Sciatic nerve (tissue), 2 donors: ENCODE measurements around the gene PLOD3. TPM values are rescaled to one million over a fixed set of nuclear protein-coding genes. Genes with fewer than 3 reads are reported as not detected.
A peak's percentile ranks its signal among the peaks of the same experiment; 100 is the strongest.
"Not testable (repeated sequence)": the region's sequence is repeated elsewhere in the genome, so short reads cannot be mapped to it uniquely, and the experiment has no call there.

Experiments used
- ATAC-seq: fragments of 200-7000 bp; cut with Tn5 transposase; one replicate; pipeline ENCODE4 v1.9.1; 2020; ENCODE audit warnings: mild to moderate bottlenecking, moderate library complexity
- DNase-seq: peaks from one replicate; pipeline ENCODE4 v3.0.0-alpha.2; 2020; ENCODE audit warnings: low spot score
- intact Hi-C: fragments of 100-400 bp; cut with DNase I; formaldehyde crosslinking; loops from one replicate; pipeline ENCODE4 v1.14.2; 2022
- total RNA-seq: library from RNA; stranded (reverse); fragmentation: NEBNext Ultra II Directional; extraction: Animal tissue kit (Norgen Biotek cat#: 25700); gene quantifications from one replicate; pipeline ENCODE4 v1.2.1, GENCODE V29; 2021
- donor health status: DM: no; HTN: no; CAD: no.
- donor health status: DM: no; HTN: no; CAD: no.

PLOD3 gene
- total RNA-seq, 1 donor from 2014 or later = 89.7 TPM

GRCh38 chr7:101218236-101219125 is 1.1 kb upstream of the PLOD3 start:
- intact Hi-C loops = no loop called here
- ATAC-seq = no peak
- DNase-seq = no peak

GRCh38 chr7:101216860-101217387 is 457 bp downstream of the PLOD3 start:
- no peak for DNase-seq
- intact Hi-C loops = no loop called here
- ATAC-seq = no peak

GRCh38 chr7:101216001-101216859 is 1.2 kb downstream of the PLOD3 start:
- no peak for DNase-seq
- ATAC-seq = no peak
- intact Hi-C loops = no loop called here

- intact Hi-C loops = no loop called here
- ATAC-seq (no peak), DNase-seq (no peak)
These were observed 5.4 kb downstream of the PLOD3 start for GRCh38 chr7:101212014-101212413.

DNA sequence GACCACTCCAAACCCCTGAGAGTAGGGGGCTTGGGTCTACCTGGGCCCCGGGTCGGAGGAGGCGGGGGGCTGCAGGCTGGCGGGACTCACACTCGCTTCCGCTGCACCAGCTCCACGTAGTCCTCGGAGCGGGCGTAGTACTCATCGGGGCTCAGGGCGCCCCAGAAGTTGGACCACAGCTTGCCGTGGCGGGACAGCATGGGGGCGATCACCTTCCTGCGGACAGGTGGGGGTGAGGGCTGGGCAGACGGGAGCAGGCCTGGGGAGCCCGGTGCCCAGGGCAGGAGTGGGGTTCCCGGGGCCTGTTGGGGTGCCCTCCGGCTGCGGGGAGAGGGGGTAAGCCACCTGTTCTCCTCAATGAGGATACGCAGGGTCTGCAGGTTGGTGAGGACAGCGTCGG is 5.9 kb downstream of the PLOD3 start:
- intact Hi-C loops = no loop called here
- ATAC-seq = no peak

DNA sequence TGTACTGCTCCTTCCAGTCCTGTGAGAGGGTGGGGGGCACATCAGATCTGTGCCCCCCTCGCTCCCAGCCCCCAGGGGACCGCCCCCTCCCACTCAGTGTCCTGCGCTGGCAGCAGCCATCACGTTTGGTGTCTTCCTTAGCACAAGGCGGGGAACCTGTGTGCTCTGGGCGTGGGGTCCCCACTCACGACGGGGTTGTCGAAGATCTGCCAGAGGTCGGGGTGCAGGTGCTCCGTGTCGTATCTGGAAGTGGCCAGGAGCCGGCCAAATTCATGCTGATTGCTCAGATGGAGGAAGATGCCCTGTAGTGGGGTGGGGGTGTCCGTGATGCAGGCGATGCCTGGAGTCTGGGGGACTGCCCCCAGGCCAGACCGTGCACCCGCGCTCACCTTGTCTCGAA is 7.2 kb downstream of the PLOD3 start:
- DNase-seq (no peak), ATAC-seq (no peak)
- intact Hi-C loops = no loop called here

More for the DNA sequence above, 5.9 kb downstream of the PLOD3 start:
- DNase-seq = no peak

GRCh38 chr7:101208794-101209193 is 8.6 kb downstream of the PLOD3 start:
- ATAC-seq (no peak), DNase-seq (no peak)
- intact Hi-C loops = no loop called here

GRCh38 chr7:101207459-101207858 is 9.9 kb downstream of the PLOD3 start:
- intact Hi-C loops = no loop called here
- DNase-seq (no peak), ATAC-seq (peak; percentile 13)

DNA sequence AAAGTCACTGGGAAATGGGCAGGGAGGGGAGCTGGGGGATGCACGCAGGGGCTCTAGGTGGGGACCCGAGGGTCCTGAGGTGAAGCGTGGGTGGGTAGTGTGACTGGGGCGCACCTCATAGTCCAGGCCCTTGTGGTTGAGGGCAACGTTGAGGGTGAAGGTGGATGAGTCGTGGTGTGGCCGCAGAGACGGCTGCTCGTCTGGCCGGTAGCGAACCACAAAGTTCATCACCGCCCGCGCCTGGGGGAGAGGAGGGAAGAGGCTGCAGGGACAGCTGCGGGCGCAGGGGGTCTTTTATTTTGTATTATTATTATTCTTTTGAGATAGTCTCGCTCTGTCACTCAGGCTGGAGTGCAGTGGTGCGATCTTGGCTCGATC is 10.7 kb downstream of the PLOD3 start:
- intact Hi-C loops = no loop called here
- no peak for DNase-seq
- ATAC-seq = no peak

GRCh38 chr7:101205901-101206664 is 11.3 kb downstream of the PLOD3 start:
- no peak for DNase-seq

GRCh38 chr7:101203740-101204738 is 13.3 kb downstream of the PLOD3 start:
- intact Hi-C loops, DNase-seq, ATAC-seq: not testable (repeated sequence)

More at GRCh38 chr7:101205901-101206664, 11.3 kb downstream of the PLOD3 start:
- intact Hi-C loops = no loop called here
- ATAC-seq = no peak

GRCh38 chr7:101202603-101202918 is 14.8 kb downstream of the PLOD3 start:
- DNase-seq (no peak), ATAC-seq (no peak)
- intact Hi-C loops = no loop called here

DNA sequence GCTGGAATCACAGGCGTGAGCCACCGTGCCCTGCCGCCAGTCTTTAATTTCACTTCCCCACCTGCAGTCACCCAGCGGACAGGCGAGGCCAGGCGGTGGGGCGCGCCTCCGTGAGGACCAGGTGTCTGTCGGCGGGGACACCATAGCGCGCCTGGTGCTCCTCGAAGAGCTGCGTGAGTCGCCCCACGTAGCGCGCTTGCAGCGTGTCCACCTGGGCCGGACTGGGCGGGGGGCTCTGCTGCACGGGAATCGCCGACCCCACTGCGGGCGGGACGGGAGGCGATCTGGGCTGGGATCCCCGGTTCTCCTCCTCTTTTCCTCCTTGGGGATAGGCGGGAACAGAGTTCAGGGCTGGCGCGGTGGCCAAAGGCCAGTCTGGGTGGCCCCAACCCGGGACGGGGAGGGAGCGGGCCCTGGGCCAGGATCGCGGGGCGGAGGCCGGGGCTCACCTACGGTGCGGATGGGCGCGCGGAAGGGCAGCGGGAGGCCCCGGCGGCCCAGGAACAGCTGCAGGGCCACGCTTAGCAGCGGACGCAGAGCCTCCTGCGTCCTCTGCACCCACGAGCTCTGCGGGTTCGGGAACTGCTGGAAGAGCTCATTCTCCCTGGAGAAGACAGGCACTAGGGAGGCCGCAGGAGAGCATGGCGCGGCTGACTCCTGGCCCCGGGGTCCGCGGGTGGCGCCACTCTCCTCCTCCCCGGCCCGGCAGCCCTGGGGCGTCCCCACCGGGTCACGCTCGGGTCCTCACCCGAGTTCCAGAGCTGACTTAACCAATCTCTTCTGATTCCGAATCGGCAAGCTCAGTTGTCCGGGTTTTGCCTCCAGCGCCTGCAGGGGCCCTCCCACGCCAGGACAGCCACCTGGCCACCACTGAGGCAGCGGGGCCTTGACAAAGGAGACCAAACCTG is 15.4 kb downstream of the PLOD3 start:
- intact Hi-C loops = no loop called here
- ATAC-seq = peak; percentile 33
- DNase-seq = no peak

DNA sequence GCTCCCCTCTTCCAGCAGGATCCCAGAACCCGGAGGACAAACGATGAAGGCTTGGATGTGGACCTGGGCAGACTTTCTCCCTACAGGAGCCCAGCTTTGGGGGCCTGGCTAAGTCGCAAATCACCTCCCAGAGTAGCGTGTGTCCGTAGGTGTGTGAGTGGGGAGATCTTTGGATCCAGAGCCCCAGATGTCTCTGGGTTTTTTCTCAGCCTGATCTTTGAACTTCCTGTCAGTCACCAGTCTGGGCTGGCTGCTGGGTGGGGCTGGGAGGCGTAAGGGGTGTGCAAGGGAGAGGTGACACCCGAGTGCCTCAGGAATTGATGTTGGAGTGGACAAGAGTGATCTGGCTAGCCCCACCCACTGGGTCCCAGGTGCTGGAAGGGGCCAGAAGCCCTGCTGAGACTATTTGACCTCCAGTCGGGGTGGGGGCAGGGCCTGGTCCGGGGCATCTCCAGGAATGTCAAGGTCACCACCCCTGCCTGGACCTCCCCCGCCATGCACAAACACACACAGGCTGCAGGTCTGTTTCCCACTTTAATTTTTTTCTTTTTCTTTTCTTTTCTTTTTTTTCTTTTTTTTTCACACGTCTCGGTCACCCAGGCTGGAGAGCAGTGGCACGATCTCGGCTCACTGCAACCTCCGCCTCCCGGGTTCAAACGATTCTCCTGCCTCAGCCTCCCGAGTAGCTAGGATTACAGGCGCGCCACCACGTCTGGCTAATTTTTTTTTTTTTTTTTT is 16.4 kb downstream of the PLOD3 start, which contains the start of gene MOGAT3:
Gene MOGAT3 (minus strand): TSS at position 175 of the 738 bp plus-strand sequence. CDS start 182 bp downstream, outside the sequence.
- DNase-seq = no peak
- no peak for ATAC-seq
- intact Hi-C loops = no loop called here

GRCh38 chr7:101200504-101200861 is 16.9 kb downstream of the PLOD3 start:
- intact Hi-C loops = no loop called here
- DNase-seq (no peak), ATAC-seq (no peak)

- intact Hi-C loops, ATAC-seq, DNase-seq: not testable (repeated sequence)
These were observed 17.9 kb downstream of the PLOD3 start for GRCh38 chr7:101199522-101199921.
